ENCODE results near the gene IFNG-AS1. TPM values are rescaled to one million over a fixed set of nuclear protein-coding genes. Genes with fewer than 3 reads are reported as not detected.

IFNG-AS1 gene
- total RNA-seq (under 1 TPM; 0.23 to 0.71 TPM), polyA plus RNA-seq (ENCODE audit: insufficient read length in 6 of 6) (under 1 TPM in 2 of 6 donors, not detected in 4; 0.18 to 0.26 TPM)
- long read RNA-seq, donor 1 = 0 reads
- long read RNA-seq, donor 2 = 0 reads
- long read RNA-seq, donor 3 = 0 reads
- long read RNA-seq, donor 4 = 0 reads
- long read RNA-seq, donor 5 = 0 reads
- long read RNA-seq, donor 6 = 0 reads
- long read RNA-seq, donor 7 = 0 reads
- long read RNA-seq, donor 8 = 0 reads
- long read RNA-seq, donor 9 = 0 reads
- long read RNA-seq, donor 10 = 0 reads
- long read RNA-seq, donor 11 = 0 reads
- long read RNA-seq, donor 12 = 0 reads

DNA sequence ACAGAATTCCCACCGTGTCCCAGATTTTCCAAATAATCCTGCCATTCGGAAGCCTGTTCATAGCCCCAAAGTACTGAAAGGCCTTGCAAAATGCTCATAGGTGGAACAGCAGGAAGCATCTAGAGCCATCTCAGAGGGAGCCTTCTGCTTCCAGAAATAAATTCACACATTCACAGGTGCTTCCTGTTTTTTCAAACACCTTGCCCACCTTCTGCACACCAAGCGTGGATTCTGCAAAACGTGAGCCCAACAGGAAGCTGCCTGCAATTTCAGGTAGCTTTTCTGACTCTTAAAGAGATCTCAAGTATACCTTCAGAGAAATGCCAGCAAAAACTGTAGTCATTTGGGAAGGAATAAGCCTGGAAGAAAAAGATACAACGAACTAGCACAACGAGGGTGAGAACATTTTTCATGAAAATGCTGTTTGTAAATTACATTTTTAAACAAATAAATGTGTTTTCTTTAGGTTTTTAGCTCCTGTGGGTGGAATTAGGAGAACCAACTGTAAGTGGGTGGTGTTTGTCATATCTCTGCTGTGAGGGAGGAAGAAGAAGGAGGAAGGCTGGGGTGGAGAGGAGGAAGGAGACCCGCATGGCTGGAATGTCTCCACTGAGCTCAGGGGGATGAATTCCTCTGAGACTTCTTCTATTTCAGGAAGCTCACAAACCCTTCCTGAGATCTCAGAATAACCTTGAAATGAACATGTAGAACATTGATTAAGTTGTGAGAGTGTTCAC, at the start of gene IFNG-AS1:
TSS of gene IFNG-AS1 (plus strand) at position 264 of the 737 bp plus-strand sequence.
- ATAC-seq = no peak

DNA sequence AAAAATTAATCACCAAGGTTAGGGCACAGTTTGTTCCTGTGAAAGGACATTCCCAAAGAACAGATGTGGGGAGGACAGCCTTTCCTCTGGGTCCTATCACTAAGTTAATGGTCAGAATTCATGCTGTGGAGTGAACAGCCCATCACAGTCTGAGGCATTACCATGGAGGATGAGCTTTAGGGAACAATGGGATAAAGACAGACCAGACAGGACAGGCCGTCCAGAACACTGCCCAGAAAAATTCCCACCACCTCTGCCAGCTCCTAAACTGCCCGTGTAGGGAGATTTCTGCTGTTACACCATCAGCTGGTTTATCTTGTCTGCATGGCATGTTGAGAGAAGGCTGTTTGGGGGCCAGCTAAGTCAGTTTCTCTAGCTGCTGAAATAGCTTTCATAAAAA, 49.6 kb upstream of the IFNG-AS1 start:
- no peak overlapping the region for H3K4me3 ChIP-seq
- no peak overlapping the region for H3K27ac ChIP-seq
- no peaks in the 10 kb centered on the region for H3K27me3 ChIP-seq
- intact Hi-C loops (cut with DNase I) = no loop called here
- DNase-seq = no peak
- no peak for ATAC-seq
- TF ChIP-seq, protein P1, sequence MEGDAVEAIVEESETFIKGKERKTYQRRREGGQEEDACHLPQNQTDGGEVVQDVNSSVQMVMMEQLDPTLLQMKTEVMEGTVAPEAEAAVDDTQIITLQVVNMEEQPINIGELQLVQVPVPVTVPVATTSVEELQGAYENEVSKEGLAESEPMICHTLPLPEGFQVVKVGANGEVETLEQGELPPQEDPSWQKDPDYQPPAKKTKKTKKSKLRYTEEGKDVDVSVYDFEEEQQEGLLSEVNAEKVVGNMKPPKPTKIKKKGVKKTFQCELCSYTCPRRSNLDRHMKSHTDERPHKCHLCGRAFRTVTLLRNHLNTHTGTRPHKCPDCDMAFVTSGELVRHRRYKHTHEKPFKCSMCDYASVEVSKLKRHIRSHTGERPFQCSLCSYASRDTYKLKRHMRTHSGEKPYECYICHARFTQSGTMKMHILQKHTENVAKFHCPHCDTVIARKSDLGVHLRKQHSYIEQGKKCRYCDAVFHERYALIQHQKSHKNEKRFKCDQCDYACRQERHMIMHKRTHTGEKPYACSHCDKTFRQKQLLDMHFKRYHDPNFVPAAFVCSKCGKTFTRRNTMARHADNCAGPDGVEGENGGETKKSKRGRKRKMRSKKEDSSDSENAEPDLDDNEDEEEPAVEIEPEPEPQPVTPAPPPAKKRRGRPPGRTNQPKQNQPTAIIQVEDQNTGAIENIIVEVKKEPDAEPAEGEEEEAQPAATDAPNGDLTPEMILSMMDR (IDR thresholded peaks at IDR 0.05) = no peak
- no peaks in the 10 kb centered on the region for H3K36me3 ChIP-seq
- H3K4me1 ChIP-seq = no peaks in the 10 kb centered on the region
- H3K9me3 ChIP-seq = no peaks in the 10 kb centered on the region

More for the DNA sequence above, at the start of gene IFNG-AS1:
- no peak for DNase-seq
- TF ChIP-seq, protein P1 (IDR thresholded peaks at IDR 0.05) = no peak
- Histone ChIP-seq H3K4me3 (no peak within 1 kb of the TSS), H3K9me3 (no peaks in the 10 kb centered on the region), H3K4me1 (no peaks in the 10 kb centered on the region), H3K36me3 (no peaks in the 10 kb centered on the region), H3K27ac (no peak within 1 kb of the TSS), H3K27me3 (no peaks in the 10 kb centered on the region)
- intact Hi-C loops (cut with DNase I) = no loop called here

DNA sequence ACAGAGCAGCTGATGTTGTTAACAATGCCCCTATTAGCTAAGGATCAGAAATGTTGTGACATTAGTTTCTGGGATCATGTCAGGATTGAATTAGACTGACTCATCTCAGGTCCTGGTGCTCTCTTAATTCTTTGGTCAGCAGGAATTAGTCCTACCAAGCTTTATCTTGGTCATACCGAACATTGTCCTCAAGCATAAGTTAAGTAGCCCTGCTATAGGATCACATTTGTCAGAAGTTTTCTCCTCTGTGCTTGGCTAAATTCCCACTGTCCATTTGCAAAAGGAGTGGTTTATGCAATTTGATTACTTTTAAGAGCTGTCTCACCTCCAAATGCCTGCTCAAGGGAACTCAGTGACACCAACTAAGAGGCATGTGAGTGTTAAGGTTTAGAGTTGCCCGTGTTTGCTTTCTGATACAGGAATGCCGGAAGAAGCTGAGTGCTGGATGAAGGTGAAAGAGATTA, 48.4 kb upstream of the IFNG-AS1 start:
- ATAC-seq (peak; percentile 89), DNase-seq (no peak)
- Histone ChIP-seq H3K9me3 (no peaks in the 10 kb centered on the region), H3K27ac (no peak overlapping the region), H3K4me3 (no peak overlapping the region), H3K27me3 (no peaks in the 10 kb centered on the region), H3K36me3 (no peaks in the 10 kb centered on the region), H3K4me1 (no peaks in the 10 kb centered on the region)
- intact Hi-C loops (cut with DNase I) = no loop called here
- TF ChIP-seq, protein P1 (IDR thresholded peaks at IDR 0.05) = no peak

DNA sequence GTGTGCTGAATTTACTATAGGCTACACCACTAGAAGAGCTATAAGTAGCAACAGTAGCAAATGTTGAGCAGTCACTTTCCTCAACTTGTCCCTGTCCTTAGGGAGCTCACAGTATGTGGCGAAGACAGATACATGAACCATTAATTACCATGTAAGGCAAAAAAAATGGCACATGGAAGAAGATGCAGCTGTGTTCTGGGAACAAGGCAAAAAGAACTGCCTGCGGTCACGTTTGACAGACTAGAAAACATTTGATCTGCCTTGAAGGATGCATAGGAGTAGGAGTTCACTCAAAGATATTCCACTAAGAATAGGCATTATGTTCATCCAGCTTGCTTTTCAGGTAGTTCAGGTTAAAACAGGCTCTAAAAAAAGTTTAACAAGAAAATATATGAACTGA, 46.5 kb upstream of the IFNG-AS1 start:
- H3K4me3 ChIP-seq = no peak overlapping the region
- TF ChIP-seq, protein P1 (IDR thresholded peaks at IDR 0.05) = no peak
- H3K27me3 ChIP-seq = no peaks in the 10 kb centered on the region
- no peaks in the 10 kb centered on the region for H3K36me3 ChIP-seq
- ATAC-seq = no peak
- H3K27ac ChIP-seq = no peak overlapping the region
- no peaks in the 10 kb centered on the region for H3K9me3 ChIP-seq
- intact Hi-C loops (cut with DNase I) = no loop called here
- H3K4me1 ChIP-seq = no peaks in the 10 kb centered on the region
- DNase-seq = no peak

DNA sequence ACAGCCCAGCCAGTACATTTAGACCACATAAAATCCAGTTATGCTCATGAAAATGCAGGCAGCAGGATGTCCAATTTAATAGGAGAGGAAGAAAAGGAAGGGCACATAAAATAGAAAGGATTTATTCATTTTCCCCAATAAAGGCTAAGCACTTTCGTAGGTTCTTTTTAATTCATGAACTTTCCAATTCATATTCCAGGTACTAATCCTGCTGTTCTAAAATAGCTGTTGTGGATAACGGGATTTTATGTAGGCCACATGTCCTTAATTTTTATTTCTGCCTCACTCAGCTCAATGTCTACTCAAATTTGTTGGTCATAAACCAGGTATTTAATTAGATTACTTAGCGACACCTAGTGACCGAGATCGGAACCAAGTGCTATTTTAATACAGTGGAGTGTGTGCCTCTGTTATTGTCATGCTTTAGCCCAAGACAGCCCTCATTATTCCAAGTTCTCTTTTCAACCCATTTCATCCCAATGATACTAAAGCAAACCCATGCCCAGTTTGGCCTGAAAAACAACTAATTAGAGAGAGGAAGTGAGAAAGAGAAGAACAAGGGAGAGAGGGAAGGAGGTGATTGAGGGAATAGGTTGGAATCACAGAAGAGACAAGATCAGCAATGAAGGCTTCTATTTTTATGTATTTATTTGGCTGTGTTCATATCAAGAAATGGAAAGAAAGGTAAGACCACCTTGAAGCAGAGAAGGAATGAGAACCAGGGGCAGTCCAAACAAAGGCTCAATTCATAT, 45.9 kb upstream of the IFNG-AS1 start:
- no peak overlapping the region for H3K27ac ChIP-seq
- DNase-seq (peak in 2 of 4 donors; percentile 75 to 78), ATAC-seq (peak; percentile 89)
- no peak overlapping the region for H3K4me3 ChIP-seq
- no peaks in the 10 kb centered on the region for H3K4me1 ChIP-seq
- intact Hi-C loops (cut with DNase I) = no loop called here
- H3K36me3 ChIP-seq = no peaks in the 10 kb centered on the region
- H3K27me3 ChIP-seq = no peaks in the 10 kb centered on the region
- TF ChIP-seq, protein P1 (IDR thresholded peaks at IDR 0.05) = peak; percentile 51 to 73
- no peaks in the 10 kb centered on the region for H3K9me3 ChIP-seq
